IPS-NIHi7 (cell line): ENCODE data around the gene VWA3A.
"Not testable (repeated sequence)": the region's sequence is repeated elsewhere in the genome, so short reads cannot be mapped to it uniquely, and the experiment has no call there.

Experiments
- DNase-seq: peaks from one replicate; pipeline ENCODE4 v3.0.0; 2012; ENCODE audit warnings: mixed read lengths; ENCODE audit errors: extremely low spot score

Gene VWA3A

DNA sequence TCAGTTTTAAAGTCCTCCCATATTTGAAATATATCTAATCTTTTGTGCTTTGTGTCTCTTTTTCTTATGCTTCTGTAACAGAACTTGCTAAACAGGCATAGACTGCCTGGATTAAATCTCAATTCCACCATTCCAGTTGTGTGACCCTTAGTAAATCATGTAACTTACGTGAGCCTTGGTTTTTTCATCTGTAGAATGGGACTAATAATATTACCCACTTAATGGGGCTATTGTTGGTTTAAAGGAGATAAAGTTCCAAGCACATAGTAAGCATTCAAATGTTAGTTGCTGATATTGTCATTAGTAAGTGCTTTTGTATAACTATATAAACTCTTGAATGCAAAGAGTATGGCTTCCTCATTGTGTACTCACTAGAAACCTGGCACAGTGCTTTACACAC, 5.9 kb upstream of the VWA3A start:
- DNase-seq, result no peak

DNA sequence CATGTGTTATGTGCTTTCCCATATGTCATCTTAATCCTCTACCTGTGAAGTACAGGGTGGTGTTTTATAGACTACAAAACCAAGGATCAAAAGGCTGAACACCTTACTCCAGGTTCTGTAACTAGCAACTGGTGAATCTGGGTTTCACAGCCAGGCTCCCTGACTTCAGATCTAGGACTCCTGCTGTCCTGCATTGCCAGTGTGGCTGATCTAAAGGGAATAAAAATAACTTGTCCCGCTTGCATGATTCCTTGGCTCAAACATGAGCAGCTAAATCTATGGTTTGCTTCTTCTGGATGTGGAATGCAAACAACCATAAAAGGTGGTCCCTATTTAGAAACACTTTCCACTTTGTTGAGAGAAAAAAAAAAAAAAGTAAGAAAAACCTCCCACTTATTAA, 3.7 kb upstream of the VWA3A start:
- DNase-seq, result no peak

DNA sequence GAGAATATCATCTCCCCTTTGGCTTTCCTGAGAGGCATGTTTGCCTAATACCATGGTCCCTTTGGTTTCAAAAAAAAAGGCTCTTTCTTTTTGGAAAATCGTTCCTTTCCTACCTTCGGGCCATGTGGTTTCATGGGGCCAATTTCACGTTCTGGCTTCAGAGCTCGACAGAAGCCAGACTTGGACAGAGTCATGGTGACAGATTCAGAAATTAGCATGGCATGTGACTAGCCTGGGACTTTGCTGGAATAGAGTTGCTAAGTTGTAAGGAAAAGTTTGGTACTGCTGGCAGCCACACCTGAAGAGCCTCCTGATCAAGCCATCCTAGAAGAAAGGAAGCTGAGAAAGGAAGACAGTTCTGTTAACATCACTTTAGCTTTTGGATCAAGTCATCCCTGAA, 2.4 kb upstream of the VWA3A start:
- DNase-seq, result no peak

DNA sequence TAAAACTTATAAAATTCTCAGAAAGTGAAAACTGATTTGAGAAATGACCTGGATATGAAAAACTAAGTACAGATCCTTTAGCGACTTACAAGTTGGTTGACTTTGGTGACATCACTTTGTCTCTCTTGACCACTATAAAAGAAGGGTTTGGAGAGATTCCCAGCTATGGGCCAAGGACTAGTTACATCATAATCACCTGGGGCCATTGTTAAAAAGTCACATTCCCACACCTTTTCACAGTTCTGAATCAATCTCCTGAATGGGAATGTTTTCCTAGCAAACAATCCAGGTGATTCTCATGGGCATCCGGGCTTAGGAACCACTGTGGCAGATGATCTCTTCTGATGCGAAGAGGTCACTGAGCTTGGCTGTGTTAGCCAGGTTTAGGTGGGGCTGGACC, 620 bp upstream of the VWA3A start:
- DNase-seq, result no peak

DNA sequence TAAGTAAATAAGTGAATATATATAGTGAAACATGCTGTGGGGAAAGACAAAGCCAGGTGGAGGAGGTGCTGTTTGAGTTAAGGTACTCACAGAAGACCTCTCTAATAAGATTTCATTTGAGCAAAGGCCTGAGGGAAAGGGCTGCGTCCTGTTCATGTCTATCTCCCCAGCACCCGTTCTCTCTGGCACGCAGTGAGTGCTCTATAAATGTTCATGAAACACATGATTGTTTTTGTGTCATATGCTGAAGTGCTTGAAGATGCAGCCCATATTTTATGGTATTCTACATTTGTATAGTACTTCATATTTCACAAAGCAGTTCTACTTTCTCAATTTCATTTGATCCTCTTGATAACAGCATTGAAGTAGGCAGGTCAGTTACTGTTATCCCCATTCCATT, 990 bp downstream of the VWA3A start:
- no peak for DNase-seq

DNA sequence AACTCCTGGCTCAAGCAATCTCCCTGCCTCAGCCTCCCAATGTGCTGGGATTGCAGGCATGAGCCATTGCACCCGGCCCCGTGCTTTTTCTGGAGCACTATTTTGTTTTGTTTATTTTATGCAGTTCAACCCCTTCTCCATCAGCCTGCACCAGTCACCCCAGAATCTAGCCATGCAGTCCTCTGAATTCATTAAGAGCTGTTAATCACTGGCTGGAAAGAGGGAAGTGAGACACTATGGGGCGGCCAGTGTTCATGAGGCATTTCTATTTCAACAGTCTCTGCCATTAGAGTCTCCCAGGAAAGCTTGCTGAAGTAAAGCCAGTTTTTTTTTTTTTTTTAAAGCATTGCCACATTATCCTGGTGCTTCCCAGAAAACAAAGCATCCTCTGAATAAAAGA, 1.7 kb downstream of the VWA3A start:
- DNase-seq, result no peak

DNA sequence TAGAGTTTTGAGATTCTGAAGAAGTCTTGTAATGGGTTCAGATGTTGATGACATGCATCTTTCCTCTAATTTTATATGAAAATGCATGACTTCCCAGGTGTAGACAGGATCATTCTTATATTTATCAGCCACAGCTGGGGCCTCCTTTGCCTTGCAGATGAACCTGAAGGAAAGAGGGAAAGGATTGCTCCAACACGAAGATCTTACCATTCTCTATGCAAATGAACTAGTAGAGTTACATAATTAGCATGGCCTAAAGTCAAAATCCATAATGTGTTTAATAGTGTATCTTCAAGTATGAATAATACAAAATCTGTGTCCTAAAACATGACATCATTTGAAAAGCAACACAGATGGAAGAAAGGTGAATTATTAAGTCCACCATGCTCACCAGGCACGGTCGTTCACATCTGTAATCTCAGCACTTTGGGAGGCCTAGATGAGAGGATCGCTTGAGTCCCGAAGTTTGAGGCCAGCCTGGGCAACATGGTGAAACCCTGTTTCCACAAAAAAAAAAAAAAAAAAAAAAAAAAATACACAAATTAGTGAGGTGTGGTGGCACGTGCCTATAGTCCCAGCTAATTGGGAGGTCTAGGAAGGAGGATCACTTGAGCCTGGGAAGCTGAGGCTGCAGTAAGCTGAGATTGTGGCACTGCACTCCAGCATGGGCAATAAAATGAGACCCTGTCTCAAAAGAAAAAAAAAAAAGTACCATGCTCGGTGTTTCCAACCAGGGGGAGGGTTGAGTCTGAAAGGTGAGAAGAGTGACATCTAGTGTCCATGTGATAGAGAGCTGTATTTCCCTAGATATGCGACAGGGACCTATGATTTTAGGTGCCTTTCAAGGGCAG, 6.3 kb downstream of the VWA3A start:
- DNase-seq, result peak; percentile 79

DNA sequence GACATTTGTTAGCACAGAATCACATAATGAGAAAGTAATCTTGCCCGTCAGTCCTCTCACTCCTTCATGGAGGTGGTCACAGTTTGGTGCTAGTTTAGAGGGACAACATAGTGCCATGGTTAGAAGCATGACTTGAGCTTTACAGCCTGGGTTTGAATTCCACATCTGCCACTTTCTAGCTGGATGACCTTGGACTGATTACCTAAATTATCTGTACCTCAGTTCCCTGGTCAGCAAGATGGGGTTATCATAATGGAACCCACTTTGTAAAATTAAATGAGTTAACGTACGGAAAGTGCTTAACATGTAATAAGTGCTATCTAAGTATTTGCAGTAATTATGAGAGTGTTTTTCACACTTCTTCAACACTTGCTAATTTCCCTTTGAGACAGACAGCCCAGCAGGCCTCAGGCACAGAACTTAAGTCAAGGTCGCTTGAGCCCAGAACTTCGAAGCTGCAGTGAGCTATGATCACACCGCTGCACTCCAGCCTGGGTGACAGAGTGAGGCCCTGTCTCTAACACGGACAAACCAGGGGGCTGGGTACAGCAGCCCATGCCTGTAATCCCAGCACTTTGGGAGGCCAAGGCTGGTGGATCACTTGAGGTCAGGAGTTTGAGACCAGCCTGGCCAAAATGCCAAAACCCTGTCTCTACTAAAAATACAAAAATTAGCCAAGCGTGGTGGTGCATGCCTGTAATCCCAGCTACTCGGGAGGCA, 7.1 kb downstream of the VWA3A start:
- no peak for DNase-seq

DNA sequence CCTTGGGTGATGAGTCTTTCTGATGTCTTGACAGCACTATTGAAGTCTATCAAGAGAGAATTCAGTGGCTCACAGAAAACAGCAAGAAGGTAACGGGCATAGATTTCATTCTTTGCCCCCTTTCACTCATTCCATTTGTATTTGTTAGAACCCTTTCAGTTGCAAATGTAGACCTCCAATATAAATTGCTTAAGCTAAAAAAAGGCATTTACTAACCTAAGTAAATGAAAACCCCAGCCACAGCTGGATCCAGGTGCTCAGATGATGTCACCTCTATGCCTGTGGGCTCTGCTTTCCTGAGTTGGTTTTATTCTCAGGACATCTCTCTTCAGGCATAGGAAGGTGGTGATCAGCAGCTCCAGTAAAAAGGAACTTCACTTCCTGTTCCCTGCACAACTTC, 11.1 kb downstream of the VWA3A start:
- DNase-seq, result no peak

DNA sequence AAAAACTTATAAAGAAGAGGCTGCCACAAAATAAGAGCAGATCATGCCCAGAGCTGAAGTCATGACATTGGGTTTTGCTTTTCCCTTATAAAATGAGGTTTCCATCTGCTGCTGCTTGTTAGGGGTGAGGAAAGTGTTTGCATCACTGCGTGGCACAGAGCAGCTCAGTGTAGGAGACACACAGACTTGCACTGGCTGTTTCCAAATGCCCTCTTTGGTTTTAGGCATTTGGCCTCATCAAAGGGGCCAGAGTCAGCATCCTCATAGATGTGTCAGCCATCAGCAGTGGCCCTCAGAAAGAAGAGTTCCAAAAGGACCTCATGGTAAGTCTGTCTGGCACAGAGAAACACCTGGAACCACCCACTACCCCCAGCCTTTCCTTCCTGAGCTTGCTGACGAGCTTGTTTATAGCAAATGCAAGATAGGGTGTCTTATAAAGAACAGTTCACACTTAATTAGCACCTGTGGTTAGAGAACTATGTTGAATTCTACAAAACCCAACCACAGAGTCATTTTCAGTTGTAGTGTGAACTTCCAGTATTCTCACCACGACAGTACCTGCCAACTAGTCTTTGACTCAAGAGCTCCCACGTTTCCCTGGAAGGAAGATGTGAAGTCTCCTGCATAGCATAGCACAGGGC, 17.0 kb downstream of the VWA3A start:
- no peak for DNase-seq

DNA sequence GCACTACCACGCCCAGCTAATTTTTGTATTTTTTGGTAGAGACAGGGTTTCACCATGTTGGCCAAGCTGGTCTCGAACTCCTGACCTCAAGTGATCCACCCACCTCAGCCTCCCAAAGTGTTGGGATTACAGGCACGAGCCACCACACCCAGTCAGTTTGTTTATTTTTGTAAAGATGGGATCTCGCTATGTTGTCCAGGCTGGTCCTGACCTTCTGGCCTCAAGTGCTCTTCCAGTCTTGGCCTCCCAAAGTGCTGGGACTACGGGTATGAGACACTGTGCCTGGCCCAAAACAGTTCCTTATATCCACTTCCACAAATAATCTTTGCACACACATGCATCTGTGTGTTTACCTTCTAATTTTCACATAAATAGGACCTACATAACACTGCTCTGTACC, 19.3 kb downstream of the VWA3A start:
- not testable (repeated sequence) for DNase-seq

DNA sequence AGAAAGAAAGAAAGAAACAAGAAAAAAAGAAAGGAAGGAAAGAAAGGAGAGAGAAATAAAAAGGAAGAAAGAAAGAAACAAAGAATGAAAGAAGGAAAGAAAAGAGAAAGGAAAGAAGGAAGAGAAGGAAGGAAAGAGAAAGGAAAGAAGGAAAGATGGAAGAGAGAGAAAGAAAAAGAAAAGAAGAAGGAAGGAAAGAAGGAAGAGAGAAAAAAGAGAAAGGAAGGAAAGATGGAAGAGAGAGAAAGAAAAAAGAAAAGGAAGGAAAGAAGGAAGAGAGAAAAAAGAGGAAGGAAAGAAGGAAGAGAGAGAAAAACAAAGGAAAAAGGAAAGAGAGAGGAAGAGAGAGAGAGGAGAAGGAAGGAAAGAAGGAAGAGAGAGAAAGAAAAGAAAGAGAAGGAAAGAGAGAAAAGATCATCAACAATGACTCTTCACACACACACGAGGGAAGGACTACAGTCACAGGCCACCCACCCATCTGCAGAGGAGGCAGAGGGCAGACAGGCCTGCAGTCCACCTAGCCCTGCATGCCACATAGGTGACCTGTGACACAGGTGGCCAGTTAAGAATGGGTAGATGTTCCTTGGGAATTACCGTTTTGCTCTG, 23.9 kb downstream of the VWA3A start:
- DNase-seq, result no peak

DNA sequence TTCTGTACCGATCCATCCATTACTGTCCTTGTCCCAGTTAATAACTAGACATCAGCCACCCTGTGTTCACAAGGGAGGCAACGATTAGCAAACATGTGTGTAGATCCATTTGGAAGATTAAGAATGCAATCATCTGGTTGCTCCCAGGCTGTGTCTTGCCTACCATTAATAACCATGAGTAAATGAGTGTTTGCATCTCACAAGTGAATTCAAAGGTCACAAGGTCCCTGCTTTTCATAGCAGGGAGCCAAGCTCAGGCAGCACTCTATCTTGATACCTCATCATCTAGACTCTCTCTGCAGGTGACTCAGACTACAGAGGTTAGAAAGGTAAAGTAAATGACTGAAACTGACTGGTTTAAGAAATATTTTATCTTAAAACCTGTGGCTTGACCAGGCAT, 25.3 kb downstream of the VWA3A start:
- DNase-seq, result no peak

DNA sequence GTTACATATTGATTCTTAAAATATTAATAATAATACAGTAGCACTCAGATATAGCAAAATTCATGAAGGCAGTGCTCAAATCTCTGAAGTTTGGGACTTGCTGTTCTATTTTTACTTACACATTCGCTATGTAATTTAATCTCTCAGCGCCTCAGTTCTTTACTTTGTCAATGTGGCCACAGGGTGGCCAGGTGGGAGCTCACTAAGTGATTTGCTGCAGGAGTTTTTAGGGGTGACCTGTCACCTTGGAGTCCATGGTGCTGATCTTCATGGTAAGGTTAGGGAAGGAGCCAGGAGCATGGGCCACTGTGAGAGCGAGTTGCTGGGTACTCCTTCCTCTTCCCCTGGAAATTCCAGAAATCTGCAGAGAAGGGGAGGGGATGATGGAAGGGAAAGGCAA, 28.1 kb downstream of the VWA3A start:
- DNase-seq, result peak; percentile 23

DNA sequence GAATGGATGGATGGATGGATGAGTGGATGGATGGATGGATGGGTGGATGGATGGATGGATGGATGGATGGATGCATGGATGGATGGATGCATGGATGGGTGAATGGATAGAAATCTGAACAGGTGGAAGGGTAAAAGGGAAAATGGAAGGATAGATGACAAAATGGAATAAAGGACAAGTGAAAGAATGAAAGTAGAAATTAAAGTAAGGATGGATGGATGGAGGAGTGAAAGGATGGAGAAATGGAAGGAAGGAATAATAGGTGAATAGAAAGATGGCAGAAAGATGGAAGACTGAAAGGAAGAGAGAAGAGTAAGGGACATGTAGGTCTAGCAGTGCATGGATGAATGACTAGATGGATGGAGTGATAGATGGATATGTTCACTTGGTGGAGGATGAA, 29.9 kb downstream of the VWA3A start:
- DNase-seq, result no peak

DNA sequence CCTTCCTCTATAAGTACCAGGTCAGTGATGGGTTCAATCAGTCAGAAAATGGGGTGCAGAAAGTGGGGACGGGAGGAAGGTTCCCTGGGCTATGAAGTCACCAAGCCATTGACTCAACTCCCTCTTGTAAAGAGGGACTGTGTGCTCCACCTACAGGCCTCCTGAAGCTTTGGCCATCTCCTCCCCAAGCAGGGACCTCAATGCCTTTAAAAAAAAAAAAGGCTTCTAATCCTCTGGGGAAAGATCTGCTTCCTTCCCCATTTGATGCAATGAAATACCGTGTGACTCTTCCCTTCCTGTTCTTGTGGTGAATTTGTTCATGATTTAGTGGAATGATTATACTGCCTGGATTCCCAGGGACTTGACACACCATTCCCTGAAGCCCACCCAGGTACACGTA, 30.8 kb downstream of the VWA3A start:
- DNase-seq, result peak; percentile 55

DNA sequence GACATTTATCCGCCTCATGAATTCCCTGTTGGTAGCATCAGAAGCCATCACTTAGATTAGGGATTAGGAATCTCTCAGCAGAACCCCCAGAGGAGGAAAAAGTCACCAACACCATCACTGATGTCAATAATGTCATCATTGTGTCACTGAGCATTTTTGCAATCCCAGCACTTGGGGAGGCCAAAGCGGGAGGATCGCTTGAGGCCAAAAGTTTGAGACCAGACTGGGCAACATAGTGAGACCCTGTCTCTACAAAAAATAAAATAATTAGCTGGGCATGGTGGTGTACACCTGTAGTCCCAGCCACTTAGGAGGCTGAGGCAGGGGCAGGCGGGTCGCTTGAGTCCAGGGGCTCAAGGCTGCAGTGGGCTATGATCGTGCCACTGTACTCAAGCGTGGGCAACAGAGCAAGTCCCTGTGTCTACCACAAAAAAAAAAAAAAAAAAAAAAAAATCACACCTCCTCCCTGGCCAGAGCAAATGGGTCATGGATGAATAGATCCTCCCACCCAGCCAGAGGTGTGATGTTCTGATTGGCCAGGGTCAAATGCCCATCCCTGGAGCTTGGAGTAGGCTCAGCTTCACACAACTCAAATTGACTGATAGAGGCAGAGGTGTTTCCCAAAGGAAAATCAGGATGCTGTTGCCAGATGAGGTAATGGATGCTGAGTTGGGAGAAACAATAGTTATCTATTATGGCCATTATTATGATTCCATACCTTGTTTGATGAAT, 31.6 kb downstream of the VWA3A start:
- peak; percentile 34 for DNase-seq

DNA sequence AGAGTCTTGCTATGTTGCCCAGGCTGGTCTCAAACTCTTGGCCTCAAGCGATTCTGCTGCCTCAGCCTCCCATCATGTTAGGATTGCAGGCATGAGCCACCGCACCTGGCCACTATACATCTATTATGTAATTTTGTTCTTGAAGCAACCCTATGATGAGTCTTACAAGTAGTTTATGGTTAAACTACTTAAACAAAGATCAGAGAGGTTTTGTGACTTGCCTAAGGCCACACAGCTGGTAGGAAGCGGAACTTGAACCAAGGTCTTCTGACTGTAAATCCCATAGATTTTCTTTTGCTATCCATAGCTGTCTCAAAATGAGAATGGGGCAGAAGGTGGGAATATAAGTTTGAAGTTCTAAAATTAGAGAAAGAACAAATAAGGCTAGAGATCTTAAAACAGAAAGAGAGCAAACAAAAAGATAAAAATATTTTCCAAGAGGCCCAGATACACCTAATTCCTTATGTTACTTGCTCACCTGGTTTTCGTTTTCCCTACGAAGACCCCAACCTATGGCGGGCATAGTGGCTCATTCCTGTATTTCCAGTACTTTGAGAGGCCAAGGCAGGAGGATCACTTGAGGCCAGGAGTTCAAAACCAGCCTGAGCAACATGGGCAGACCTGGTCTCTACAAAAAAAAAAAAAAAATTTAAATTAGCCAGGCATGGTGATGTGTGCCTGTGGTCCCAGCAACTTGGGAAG, 32.4 kb downstream of the VWA3A start:
- DNase-seq, result no peak

DNA sequence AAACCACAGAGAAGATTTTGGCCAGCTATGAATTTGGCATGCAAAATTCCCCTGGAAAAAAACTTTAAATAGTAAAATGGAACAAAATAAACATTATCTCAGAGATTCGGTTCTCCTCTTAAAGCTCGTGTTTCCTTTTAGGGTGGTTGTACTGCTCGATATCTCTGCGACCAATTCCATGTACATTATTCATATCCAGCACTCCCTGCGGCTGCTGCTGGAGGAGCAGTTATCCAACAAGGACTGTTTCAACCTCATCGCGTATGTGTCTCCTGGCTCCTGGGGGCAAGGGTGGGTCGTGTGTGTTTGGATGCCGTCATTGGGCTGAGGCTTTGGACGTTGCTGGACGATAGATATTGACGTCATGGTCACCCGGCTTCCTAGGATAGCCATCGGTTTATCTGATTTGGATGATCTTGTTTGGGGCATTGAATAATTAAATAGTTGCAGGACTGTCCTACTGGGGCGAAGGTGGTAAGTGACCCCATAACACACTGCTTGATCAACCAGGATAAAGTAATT, 33.8 kb downstream of the VWA3A start:
- no peak for DNase-seq

DNA sequence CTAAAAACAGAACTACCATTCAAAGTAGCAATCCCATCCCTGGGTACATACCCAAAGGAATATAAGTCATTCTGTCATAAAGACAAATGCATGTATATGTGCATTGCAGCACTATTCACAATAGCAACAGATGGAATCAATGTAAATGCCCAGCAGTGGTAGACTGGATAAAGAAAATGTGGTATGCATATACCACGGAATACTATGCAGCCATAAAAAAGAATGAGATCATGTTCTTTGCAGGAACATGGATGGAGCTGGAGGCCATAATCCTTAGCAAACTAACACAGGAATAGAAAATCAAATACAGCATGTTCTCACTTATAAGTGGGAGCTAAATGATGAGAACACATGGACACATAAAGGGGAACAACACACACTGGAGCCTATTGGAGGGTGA, 36.2 kb downstream of the VWA3A start:
- not testable (repeated sequence) for DNase-seq

DNA sequence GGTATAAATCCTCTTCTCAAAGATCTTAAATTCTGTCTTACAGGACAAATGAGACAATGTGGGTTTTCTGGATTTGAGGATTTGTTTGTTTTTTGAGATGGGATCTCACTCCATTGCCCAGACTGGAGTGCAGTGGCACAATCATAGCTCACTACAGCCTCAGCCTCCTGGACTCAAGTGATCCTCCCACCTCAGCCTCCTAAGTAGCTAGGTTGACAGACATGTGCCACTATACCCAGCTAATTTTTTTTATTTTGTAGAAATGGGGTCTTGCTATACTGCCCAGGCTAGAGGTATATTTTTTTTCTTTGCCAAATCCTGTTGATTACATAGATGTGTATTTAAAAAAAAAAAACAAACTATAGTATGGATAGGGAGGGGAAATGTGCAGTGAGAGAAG, 38.2 kb downstream of the VWA3A start:
- DNase-seq, result no peak
